ENCODE data around the gene KCNH4.

The KCNH4 gene

DNA sequence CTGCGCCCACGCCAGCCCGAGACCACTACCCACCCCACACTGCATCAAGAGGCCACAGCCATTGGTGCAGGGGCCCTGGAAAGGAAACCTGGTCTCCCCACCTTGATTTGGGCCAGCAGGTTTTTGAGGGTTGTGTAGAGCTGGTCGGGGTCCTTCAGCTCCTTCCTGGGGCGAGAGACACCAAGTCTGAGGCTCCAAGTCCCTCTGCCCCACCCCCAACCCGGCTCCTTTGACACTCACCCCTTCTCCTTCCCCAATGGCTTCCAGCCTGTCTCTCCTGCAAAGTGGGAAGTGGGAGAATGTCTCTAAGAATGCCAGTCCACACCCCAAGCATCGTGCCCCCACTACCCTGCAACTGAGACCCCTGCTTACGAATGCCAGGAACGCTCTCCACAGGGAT is 66.8 kb downstream of the KCNH4 start:
- Histone ChIP-seq H3K27me3 (no peaks in the 10 kb centered on the region), H3K36me3 (peaks cover under 1 to 43% (median 9%) of the 10 kb centered on the region in 3 donors), H3K4me3 (no peak overlapping the region), H3K9me3 (no peaks in the 10 kb centered on the region), H3K27ac (no peak overlapping the region), H3K4me1 (peaks cover 0 to 25% (median 12%) of the 10 kb centered on the region in 4 donors)
- intact Hi-C loops (cut with DNase I; ENCODE audit: low total_unique reads), result loop anchor here (10.0 kb wide), 1 partner anchor 149 kb away; the partner anchor contains the start of gene CNP
- DNase-seq, result no peak
- TF ChIP-seq, protein P1, sequence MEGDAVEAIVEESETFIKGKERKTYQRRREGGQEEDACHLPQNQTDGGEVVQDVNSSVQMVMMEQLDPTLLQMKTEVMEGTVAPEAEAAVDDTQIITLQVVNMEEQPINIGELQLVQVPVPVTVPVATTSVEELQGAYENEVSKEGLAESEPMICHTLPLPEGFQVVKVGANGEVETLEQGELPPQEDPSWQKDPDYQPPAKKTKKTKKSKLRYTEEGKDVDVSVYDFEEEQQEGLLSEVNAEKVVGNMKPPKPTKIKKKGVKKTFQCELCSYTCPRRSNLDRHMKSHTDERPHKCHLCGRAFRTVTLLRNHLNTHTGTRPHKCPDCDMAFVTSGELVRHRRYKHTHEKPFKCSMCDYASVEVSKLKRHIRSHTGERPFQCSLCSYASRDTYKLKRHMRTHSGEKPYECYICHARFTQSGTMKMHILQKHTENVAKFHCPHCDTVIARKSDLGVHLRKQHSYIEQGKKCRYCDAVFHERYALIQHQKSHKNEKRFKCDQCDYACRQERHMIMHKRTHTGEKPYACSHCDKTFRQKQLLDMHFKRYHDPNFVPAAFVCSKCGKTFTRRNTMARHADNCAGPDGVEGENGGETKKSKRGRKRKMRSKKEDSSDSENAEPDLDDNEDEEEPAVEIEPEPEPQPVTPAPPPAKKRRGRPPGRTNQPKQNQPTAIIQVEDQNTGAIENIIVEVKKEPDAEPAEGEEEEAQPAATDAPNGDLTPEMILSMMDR (IDR thresholded peaks at IDR 0.05), result no peak

DNA sequence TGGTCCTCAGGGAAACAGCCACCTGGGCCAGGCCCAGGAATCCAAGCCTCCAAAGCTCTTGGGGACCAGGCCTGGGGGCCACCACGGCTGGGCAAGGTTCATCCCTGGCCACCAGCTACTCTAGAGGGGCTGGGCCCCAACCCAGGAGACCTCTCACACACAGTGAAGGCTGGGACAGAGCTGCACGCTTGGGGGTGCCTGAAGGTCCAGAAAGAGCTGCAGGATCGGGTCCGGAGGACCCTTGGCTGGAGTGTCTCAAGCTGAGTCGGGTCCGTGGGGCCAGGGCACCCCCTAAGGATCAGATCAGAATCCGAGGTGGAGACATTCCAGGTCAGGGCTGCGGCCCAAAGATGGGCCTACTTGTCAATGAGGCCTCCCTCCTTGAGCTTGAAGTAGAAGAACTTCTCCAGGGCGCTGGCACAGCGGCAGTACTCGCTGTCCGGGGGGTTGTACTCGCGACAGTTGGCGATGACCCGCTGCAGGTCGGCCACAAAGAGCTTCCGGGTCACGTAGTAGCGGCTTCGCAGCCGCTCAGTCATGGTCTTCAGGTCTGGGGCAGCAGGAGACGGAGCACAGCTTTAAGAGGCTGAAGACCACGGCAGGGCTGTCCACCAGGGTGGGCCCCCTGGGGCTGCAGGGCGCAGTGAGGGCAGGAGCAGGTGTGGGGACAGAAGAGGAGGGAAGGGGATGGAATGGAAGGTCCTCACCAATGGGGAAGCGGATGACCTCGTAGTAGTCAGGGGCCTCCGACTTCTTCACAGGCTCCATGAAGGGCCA is 67.5 kb downstream of the KCNH4 start:
- Histone ChIP-seq H3K9me3 (no peaks in the 10 kb centered on the region), H3K4me1 (peaks cover 0 to 25% (median 12%) of the 10 kb centered on the region in 4 donors), H3K36me3 (peaks cover 7 to 41% (median 9%) of the 10 kb centered on the region in 3 donors), H3K27me3 (no peaks in the 10 kb centered on the region), H3K4me3 (no peak overlapping the region), H3K27ac (peak overlapping the region; percentile 84 to 91)
- no peak for DNase-seq
- intact Hi-C loops (cut with DNase I; ENCODE audit: low total_unique reads), result loop anchor here (10.0 kb wide), 1 partner anchor 149 kb away; the partner anchor contains the start of gene CNP
- TF ChIP-seq, protein P1 (IDR thresholded peaks at IDR 0.05), result no peak

DNA sequence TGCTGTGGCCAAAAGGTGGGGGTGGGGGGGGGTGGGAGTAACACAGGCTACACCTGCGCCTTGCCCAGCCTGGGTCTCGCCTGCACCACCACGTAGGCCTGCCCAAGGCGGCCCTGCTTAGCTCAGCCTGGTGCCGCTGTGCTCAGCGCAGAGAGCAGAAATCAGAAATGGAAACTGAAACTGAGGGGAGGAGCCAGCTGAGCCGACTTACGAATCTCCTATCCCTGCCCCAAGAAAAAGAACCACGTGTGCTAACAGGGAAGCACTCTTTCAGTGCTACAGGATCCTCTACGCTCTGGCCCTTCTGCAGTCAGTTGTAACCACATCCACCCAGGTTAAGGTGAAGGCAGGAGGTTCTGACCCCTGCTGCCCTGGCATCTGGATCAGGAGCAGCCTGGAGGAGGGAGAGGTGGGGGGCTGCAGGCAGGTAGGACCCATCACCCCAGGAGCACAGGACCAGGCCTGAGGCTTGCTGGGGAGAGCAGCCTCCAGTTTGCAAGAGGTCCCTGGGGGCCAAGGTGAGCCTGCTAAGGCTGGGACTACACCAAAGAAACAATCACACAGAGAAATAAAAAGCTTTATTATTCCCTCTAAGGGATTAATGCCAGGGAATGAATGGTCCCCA is 68.3 kb downstream of the KCNH4 start, which contains the start of gene DHX58:
Gene DHX58, minus strand, starts transcription at position 163 of the 625 bp plus-strand sequence. CDS start 822 bp downstream, outside the sequence.
- Histone ChIP-seq H3K4me3 (peak within 1 kb of the TSS; percentile 56 to 63), H3K4me1 (peaks cover 0 to 25% (median 12%) of the 10 kb centered on the region in 4 donors), H3K27ac (peak within 1 kb of the TSS; percentile 84 to 91), H3K9me3 (no peaks in the 10 kb centered on the region), H3K27me3 (no peaks in the 10 kb centered on the region), H3K36me3 (peaks cover 9 to 41% (median 10%) of the 10 kb centered on the region in 3 donors)
- TF ChIP-seq, protein P1 (IDR thresholded peaks at IDR 0.05), result no peak
- intact Hi-C loops (cut with DNase I; ENCODE audit: low total_unique reads), result loop anchor here (10.0 kb wide), 1 partner anchor 148 kb away; the partner anchor contains the start of gene CNP
- DNase-seq, result peak; percentile 77 to 86

DNA sequence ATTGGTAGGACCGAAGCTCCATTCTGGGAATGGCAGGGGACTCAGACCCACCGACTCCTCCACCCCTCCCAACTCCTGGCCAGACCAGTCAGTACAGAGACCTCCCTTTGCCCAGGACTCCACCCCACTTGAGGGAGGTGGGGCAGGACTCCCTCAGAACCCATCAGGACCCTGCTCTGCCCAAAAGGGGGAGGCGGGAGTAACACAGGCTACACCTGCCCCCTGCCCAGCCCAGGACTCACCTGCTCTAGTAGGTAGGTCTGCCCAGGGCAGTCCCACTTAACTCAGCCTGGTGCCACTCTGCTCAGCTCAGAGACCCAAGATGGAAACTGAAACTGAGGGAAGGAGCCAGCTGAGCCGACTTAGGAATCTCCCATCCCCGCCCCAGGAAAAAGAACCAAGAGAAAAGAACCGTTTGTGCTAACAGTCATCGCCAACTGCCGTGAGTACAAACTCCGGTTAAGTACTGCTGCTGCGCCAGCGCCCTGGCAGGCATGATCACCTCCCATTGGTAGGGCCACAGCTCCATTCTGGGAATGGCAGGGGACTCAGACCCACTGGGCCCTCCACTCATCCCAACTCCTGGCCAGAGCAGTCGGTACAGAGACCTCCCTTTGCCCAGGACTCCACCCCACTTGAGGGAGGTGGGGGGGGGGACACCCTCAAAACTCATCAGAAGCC is 68.9 kb downstream of the KCNH4 start:
- peaks cover 0 to 23% (median 12%) of the 10 kb centered on the region in 4 donors for H3K4me1 ChIP-seq
- intact Hi-C loops (cut with DNase I; ENCODE audit: low total_unique reads), result loop anchor here (10.0 kb wide), 1 partner anchor 147 kb away; the partner anchor contains the start of gene CNP
- H3K27ac ChIP-seq, result peak overlapping the region; percentile 84 to 91
- no peaks in the 10 kb centered on the region for H3K27me3 ChIP-seq
- H3K36me3 ChIP-seq, result peaks cover 9 to 38% (median 10%) of the 10 kb centered on the region in 3 donors
- peak; percentile 45 to 78 for DNase-seq
- H3K9me3 ChIP-seq, result no peaks in the 10 kb centered on the region
- TF ChIP-seq, protein P1 (IDR thresholded peaks at IDR 0.05), result no peak
- peak overlapping the region; percentile 56 to 63 for H3K4me3 ChIP-seq

DNA sequence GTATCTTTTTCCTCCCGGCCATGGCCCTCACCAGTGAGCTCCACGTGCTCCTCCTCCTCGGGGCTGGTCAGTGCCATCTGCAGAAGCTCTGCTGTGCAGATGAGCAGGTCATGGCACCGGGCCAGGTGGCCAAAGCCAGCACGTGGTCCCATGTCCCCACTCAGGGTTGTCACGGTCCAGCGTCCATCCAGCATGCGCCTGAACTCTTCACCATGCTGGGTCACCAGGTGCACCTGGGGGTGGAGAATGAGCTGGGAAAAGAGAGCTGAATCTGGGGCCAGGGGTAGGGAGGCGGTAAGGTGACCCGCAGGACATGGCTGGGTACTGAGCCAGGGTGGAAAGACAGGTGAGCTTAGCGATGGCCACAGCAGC is 69.7 kb downstream of the KCNH4 start:
- Histone ChIP-seq H3K27ac (peak overlapping the region; percentile 84 to 91), H3K27me3 (no peaks in the 10 kb centered on the region), H3K36me3 (peaks cover 9 to 35% (median 10%) of the 10 kb centered on the region in 3 donors), H3K9me3 (no peaks in the 10 kb centered on the region), H3K4me3 (peak overlapping the region; percentile 56 to 63), H3K4me1 (peaks cover 0 to 20% (median 12%) of the 10 kb centered on the region in 4 donors)
- intact Hi-C loops (cut with DNase I; ENCODE audit: low total_unique reads), result loop anchor here (10.0 kb wide), 1 partner anchor 146 kb away; the partner anchor contains the start of gene CNP
- no peak for DNase-seq
- TF ChIP-seq, protein P1 (IDR thresholded peaks at IDR 0.05), result no peak

Measured in tibial artery (tissue), 4 donors.